Measurements from ENCODE around the gene GALNT12.

DNA sequence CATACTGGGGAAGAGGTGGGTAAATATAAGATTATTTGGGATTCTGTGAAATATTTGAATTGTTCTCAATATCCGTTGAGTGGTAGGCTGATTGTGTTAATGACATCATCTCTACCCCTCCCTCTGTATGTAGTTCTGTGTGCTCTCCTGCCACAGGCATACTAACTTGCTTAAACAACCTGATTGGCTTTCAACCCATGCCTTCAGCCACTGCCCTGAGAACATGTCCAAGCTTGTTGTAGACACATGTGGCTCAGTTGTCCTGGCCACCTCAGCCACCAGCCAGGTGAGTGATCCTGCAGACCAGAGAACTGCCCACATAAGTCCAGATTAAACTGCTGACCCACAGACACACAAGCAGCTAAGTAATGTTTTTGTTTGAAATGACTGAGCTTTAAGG lies 42.2 kb upstream of the GALNT12 start:
- TF ChIP-seq, protein P1, sequence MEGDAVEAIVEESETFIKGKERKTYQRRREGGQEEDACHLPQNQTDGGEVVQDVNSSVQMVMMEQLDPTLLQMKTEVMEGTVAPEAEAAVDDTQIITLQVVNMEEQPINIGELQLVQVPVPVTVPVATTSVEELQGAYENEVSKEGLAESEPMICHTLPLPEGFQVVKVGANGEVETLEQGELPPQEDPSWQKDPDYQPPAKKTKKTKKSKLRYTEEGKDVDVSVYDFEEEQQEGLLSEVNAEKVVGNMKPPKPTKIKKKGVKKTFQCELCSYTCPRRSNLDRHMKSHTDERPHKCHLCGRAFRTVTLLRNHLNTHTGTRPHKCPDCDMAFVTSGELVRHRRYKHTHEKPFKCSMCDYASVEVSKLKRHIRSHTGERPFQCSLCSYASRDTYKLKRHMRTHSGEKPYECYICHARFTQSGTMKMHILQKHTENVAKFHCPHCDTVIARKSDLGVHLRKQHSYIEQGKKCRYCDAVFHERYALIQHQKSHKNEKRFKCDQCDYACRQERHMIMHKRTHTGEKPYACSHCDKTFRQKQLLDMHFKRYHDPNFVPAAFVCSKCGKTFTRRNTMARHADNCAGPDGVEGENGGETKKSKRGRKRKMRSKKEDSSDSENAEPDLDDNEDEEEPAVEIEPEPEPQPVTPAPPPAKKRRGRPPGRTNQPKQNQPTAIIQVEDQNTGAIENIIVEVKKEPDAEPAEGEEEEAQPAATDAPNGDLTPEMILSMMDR (IDR thresholded peaks at IDR 0.05) = no peak
- no peak for TF ChIP-seq POLR2A (IDR thresholded peaks at IDR 0.05)
- no peak for TF ChIP-seq EP300 (IDR thresholded peaks at IDR 0.05)
